ENCODE data around the gene ACBD6.
"Not testable (repeated sequence)": the region's sequence is repeated elsewhere in the genome, so short reads cannot be mapped to it uniquely, and the experiment has no call there.

ACBD6 gene

GRCh38 chr1:180502361-180503279 is at the start of gene ACBD6:
Gene ACBD6 (minus strand): TSS chr1:180502577. CDS start chr1:180502266, 311 bp downstream.
- peak; percentile 87 for DNase-seq

- no peak for DNase-seq
Observed at GRCh38 chr1:180551997-180552396, 49.6 kb upstream of the ACBD6 start.

GRCh38 chr1:180550241-180550640 is 47.9 kb upstream of the ACBD6 start:
- no peak for DNase-seq

- not testable (repeated sequence) for DNase-seq
Observed at GRCh38 chr1:180549770-180550169, 47.4 kb upstream of the ACBD6 start.

- no peak for DNase-seq
Observed at GRCh38 chr1:180548686-180549317, 46.4 kb upstream of the ACBD6 start.

- DNase-seq = no peak
Observed at GRCh38 chr1:180545991-180546390, 43.6 kb upstream of the ACBD6 start.

GRCh38 chr1:180544050-180544449 is 41.7 kb upstream of the ACBD6 start:
- DNase-seq = no peak

- DNase-seq = no peak
Observed at GRCh38 chr1:180542838-180543145, 40.4 kb upstream of the ACBD6 start.

GRCh38 chr1:180542113-180542837 is 39.9 kb upstream of the ACBD6 start:
- DNase-seq = no peak

GRCh38 chr1:180540697-180541594 is 38.6 kb upstream of the ACBD6 start:
- no peak for DNase-seq

GRCh38 chr1:180539136-180539535 is 36.8 kb upstream of the ACBD6 start:
- no peak for DNase-seq

- DNase-seq = no peak
Observed at GRCh38 chr1:180536821-180537372, 34.5 kb upstream of the ACBD6 start.

GRCh38 chr1:180535418-180535999 is 33.1 kb upstream of the ACBD6 start:
- no peak for DNase-seq

- no peak for DNase-seq
Observed at GRCh38 chr1:180534214-180534613, 31.8 kb upstream of the ACBD6 start.

- peak; percentile 61 for DNase-seq
Observed at GRCh38 chr1:180533266-180533987, 31.1 kb upstream of the ACBD6 start.

GRCh38 chr1:180532854-180533253 is 30.5 kb upstream of the ACBD6 start:
- no peak for DNase-seq

- no peak for DNase-seq
Observed at GRCh38 chr1:180530501-180530900, 28.1 kb upstream of the ACBD6 start.

GRCh38 chr1:180528868-180529470 is 26.6 kb upstream of the ACBD6 start:
- no peak for DNase-seq

- DNase-seq = no peak
Observed at GRCh38 chr1:180527101-180527669, 24.8 kb upstream of the ACBD6 start.

- DNase-seq = no peak
Observed at GRCh38 chr1:180525715-180526039, 23.3 kb upstream of the ACBD6 start.

Measured in CD4-positive, alpha-beta T cell treated with Interleukin-12 subunit alpha and Interleukin-12 subunit beta, for 1 hour (primary cell).